Measurements from ENCODE around the gene AQP2. TPM values are rescaled to one million over a fixed set of nuclear protein-coding genes. Genes with fewer than 3 reads are reported as not detected.

Gene AQP2
- total RNA-seq, 2 experiments from 2014 or later: not detected

GRCh38 chr12:49937639-49938300 lies 12.8 kb upstream of the AQP2 start:
- POLR2A ChIA-PET: no interaction called here
- Histone ChIP-seq H3K27ac (ENCODE audit: low read depth, low read length, poor library complexity, severe bottlenecking) (no peak overlapping the region), H3K4me1 (ENCODE audit: insufficient read depth, low read length, poor library complexity, severe bottlenecking) (peaks cover 11% of the 10 kb centered on the region), H3K9me2 (ENCODE audit: insufficient read depth, low read length) (no peaks in the 10 kb centered on the region), H3K36me3 (ENCODE audit: insufficient read depth, low read length) (no peaks in the 10 kb centered on the region), H3K79me2 (ENCODE audit: insufficient read depth, low read depth, low read length) (no peaks in the 10 kb centered on the region), H2AFZ (ENCODE audit: low read length) (no peak overlapping the region), H3K9me3 (ENCODE audit: low read length) (no peaks in the 10 kb centered on the region), H4K20me1 (ENCODE audit: insufficient read depth, low read length) (no peaks in the 10 kb centered on the region), H3K4me3 (ENCODE audit: low read depth, low read length, poor library complexity, severe bottlenecking) (no peak overlapping the region), H3K4me2 (ENCODE audit: low read length) (no peak overlapping the region)
- TF ChIP-seq CTCF (conservative IDR thresholded peaks at IDR 0.05; ENCODE audit: low read length): no peak
- no peak for TF ChIP-seq EZH2phosphoT487 (IDR thresholded peaks at IDR 0.05; ENCODE audit: borderline replicate concordance, low read depth, low read length)
- CTCF ChIA-PET (ENCODE audit: unreplicated experiment): no interaction called here
- BruUV-seq (replicated peaks): no TSS peak
- intact Hi-C loops (cut with micrococcal nuclease; ENCODE audit: unreplicated experiment): no loop called here
- no peak for DNase-seq (ENCODE audit: low spot score)

- POLR2A ChIA-PET: interaction anchor here (0.6 kb wide), 1 partner anchor 222 kb away, joined by 3 read pairs; no protein-coding TSS in a partner anchor
- no TSS peak for BruUV-seq (replicated peaks)
Measured at GRCh38 chr12:49939307-49939706, 11.2 kb upstream of the AQP2 start.

More at GRCh38 chr12:49939307-49939706, 11.2 kb upstream of the AQP2 start:
- no peaks in the 10 kb centered on the region for H3K9me3 ChIP-seq (ENCODE audit: low read length)
- CTCF ChIA-PET (ENCODE audit: unreplicated experiment): interaction anchor here (1.5 kb wide), 1 partner anchor 131 kb away, joined by 3 read pairs; no protein-coding TSS in a partner anchor
- H3K36me3 ChIP-seq (ENCODE audit: insufficient read depth, low read length): no peaks in the 10 kb centered on the region
- H2AFZ ChIP-seq (ENCODE audit: low read length): no peak overlapping the region
- H3K79me2 ChIP-seq (ENCODE audit: insufficient read depth, low read depth, low read length): no peaks in the 10 kb centered on the region
- H3K4me1 ChIP-seq (ENCODE audit: insufficient read depth, low read length, poor library complexity, severe bottlenecking): peaks cover 11% of the 10 kb centered on the region
- no peaks in the 10 kb centered on the region for H3K9me2 ChIP-seq (ENCODE audit: insufficient read depth, low read length)
- no peak overlapping the region for H3K4me3 ChIP-seq (ENCODE audit: low read depth, low read length, poor library complexity, severe bottlenecking)
- no peak overlapping the region for H3K27ac ChIP-seq (ENCODE audit: low read depth, low read length, poor library complexity, severe bottlenecking)
- TF ChIP-seq CTCF (conservative IDR thresholded peaks at IDR 0.05; ENCODE audit: low read length) (no peak), EZH2phosphoT487 (IDR thresholded peaks at IDR 0.05; ENCODE audit: borderline replicate concordance, low read depth, low read length) (no peak)
- no peaks in the 10 kb centered on the region for H4K20me1 ChIP-seq (ENCODE audit: insufficient read depth, low read length)
- H3K4me2 ChIP-seq (ENCODE audit: low read length): no peak overlapping the region
- DNase-seq (ENCODE audit: low spot score): no peak
- intact Hi-C loops (cut with micrococcal nuclease; ENCODE audit: unreplicated experiment): no loop called here
